Neural progenitor cell (in vitro differentiated cells): ENCODE results near the gene MTAP.

Experiments
- EZH2phosphoT487 ChIP-seq: fragments of 200-600 bp; sonication (generic); IDR thresholded peaks from 2 replicates; pipeline ENCODE4 v1.6.1; 2017; ENCODE audit warnings: antibody characterized with exemption
- TF ChIP-seq, protein P1 (sequence below): fragments of 200-600 bp; sonication (generic); IDR thresholded peaks from 2 replicates; pipeline ENCODE4 v1.5.1; 2017; ENCODE audit warnings: antibody characterized with exemption, mild to moderate bottlenecking

- no peak for TF ChIP-seq EZH2phosphoT487
- TF ChIP-seq, protein P1, sequence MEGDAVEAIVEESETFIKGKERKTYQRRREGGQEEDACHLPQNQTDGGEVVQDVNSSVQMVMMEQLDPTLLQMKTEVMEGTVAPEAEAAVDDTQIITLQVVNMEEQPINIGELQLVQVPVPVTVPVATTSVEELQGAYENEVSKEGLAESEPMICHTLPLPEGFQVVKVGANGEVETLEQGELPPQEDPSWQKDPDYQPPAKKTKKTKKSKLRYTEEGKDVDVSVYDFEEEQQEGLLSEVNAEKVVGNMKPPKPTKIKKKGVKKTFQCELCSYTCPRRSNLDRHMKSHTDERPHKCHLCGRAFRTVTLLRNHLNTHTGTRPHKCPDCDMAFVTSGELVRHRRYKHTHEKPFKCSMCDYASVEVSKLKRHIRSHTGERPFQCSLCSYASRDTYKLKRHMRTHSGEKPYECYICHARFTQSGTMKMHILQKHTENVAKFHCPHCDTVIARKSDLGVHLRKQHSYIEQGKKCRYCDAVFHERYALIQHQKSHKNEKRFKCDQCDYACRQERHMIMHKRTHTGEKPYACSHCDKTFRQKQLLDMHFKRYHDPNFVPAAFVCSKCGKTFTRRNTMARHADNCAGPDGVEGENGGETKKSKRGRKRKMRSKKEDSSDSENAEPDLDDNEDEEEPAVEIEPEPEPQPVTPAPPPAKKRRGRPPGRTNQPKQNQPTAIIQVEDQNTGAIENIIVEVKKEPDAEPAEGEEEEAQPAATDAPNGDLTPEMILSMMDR: no peak
Measured at GRCh38 chr9:21810881-21811280, 8.4 kb downstream of the MTAP start.
